ENCODE measurements around the gene CATSPERD.
"Not testable (repeated sequence)": the region's sequence is repeated elsewhere in the genome, so short reads cannot be mapped to it uniquely, and the experiment has no call there.

Gene CATSPERD

GRCh38 chr19:5684694-5685430 is 35.6 kb upstream of the CATSPERD start:
- DNase-seq (ENCODE audit: low spot score) = no peak

DNA sequence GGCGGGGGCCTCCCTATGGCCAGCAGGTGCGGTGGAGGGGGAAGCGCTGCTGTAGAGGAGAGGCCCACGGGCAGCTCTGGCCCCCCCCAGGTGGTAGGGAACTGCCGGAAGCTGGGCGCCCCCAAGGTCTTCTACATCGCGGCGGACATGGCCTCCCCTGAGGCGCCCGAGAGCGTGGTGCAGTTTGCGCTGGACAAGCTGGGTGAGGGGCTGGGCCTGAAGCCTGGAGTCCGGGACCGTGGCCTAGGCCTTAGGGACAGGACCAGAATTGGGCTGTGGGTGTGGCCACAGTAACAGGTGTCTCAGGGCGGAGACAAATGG is 34.2 kb upstream of the CATSPERD start:
- no peak for DNase-seq (ENCODE audit: low spot score)

GRCh38 chr19:5686647-5687359 is 33.6 kb upstream of the CATSPERD start:
- peak; percentile 99 for DNase-seq (ENCODE audit: low spot score)

DNA sequence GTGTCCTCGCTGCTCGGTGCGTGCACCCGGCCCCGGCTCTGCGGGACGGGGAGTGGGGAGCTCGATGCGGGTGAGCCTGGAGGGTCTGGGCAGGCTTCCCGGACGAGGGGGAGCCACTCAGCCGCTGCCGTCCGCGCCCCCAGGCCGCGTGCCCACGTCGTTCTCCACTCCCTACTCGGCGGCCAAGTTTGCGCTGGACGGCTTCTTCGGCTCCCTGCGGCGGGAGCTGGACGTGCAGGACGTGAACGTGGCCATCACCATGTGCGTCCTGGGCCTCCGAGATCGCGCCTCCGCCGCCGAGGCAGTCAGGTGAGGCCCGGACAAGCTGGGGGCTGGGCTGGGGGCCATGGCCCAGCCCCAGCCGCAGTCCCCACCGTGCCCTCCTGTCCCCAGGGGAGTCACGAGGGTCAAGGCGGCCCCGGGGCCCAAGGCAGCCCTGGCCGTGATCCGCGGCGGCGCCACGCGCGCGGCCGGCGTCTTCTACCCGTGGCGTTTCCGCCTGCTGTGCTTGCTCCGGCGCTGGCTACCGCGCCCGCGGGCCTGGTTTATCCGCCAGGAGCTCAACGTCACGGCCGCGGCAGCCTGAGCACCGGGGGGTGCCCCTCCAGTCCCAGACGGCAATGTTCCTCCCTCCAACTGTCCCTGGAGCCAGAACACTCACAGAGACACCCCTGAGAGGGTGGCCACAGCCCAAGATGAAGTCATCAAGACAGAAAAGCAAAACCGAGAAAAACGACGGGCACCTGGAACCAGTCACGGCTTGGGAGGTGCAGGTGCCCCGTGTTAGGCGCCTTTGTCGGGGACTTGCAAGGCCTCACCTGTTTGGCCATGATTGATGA is 32.9 kb upstream of the CATSPERD start:
- no peak for DNase-seq (ENCODE audit: low spot score)

DNA sequence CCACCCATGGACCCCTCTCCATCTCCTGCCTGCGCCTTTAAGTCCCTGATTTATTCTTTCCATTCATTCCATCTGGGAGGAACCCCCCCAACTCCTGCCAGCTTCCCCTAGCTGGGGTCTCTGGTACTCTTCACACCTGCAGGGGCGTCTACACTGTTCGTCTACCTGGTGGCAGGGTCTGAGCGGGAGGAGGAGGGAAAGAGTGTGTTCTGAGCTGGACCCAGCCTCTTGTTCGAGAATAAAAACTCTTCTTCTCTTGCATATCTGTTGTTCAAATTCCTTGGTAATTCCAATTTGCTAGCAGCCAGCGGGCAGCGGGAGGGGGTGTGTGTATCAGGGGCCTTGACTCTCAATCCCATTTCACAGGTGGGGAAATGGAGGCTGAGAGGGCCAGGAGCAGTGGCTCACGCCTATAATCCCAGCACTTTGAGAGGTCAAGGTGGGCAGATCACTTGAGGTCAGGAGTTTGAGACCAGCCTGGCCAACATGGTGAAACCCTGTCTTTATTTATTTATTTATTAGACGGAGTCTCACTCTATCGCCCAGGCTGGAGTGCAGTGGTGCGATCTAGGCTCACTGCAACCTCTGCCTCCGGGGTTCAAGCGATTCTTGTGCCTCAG is 32.1 kb upstream of the CATSPERD start:
- DNase-seq (ENCODE audit: low spot score) = not testable (repeated sequence)

- peak; percentile 99 for DNase-seq (ENCODE audit: low spot score)
These were observed 30.1 kb upstream of the CATSPERD start, which contains the start of gene RPL36 for GRCh38 chr19:5690125-5690954. Gene RPL36 (plus strand): TSS chr19:5690295. CDS start chr19:5690508, 213 bp downstream.

DNA sequence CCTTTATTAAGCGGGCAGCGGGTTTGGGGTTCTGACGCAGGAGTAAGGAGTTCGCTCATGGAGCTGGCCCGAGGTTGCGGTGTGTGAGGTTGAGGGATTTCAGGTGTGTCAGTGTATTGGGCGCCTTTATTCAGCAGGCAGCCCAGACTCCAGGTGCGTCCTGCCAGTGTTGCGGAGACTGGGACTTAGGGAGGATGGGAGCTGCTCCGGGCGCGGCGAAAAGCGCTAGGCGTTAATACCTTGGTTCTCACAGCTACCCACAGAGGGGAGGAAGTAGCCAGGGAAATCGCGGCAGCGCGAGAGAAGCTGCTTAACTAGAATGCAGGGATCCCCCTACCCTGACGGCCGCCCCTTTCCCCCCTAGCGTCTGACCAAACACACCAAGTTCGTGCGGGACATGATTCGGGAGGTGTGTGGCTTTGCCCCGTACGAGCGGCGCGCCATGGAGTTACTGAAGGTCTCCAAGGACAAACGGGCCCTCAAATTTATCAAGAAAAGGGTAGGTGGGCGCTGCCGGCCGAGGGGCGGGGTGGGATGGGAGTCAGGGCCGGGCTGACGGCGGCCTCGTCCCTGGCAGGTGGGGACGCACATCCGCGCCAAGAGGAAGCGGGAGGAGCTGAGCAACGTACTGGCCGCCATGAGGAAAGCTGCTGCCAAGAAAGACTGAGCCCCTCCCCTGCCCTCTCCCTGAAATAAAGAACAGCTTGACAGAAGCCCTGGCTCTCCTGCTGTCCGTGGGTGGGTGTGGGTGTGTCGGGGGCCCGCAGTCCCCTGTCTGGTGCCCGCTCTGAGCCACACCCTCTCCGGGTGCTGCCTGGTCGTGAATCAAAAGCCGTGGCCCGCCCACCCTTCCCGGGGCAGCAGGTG is 29.2 kb upstream of the CATSPERD start:
- DNase-seq (ENCODE audit: low spot score) = peak; percentile 52

DNA sequence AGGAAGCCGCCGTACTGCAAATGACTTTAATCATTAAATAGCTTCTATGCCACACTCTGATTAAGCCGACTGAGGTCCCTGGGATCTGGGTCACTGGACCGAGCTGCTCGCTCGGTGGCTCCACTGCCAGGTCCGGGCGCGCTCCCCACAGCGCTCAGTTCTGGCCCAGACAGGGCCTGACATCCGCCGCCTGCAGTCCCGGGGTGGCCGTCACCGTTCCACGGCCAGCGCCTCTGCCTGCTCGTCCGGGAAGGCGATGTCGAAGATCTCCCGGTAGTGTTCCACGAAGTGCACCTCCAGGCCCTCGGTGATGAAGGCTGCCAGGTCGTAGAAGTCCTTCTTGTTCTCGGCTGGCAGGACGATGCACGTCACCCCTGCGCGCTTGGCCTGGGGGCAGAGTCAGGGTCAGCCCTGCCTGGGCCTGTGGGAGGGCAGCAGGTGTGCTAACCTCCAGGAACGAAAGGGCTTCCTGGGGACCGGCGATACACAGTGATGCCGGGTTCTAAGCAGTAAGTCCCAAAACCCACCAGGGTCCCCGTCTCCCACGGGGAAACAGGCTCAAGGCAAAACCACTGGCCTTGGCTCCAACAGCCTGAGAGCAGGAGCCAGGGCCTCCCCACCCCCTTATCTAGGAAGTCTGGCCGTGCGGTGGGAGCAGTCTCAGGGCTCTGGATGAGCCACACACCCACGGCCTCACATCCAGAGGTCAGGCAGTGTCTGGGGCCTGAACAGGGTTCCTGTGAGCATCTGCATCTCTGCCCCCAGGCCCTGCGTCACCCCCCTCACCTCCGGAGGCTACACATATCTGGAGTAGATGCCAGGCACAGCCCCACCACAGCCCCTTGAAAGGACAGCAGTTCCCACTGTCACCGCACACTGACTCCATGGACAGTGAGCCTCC is 28.4 kb upstream of the CATSPERD start:
- DNase-seq (ENCODE audit: low spot score) = no peak

GRCh38 chr19:5692723-5693194 is 27.7 kb upstream of the CATSPERD start:
- no peak for DNase-seq (ENCODE audit: low spot score)

GRCh38 chr19:5693195-5694166 is 27.0 kb upstream of the CATSPERD start:
- DNase-seq (ENCODE audit: low spot score) = no peak

DNA sequence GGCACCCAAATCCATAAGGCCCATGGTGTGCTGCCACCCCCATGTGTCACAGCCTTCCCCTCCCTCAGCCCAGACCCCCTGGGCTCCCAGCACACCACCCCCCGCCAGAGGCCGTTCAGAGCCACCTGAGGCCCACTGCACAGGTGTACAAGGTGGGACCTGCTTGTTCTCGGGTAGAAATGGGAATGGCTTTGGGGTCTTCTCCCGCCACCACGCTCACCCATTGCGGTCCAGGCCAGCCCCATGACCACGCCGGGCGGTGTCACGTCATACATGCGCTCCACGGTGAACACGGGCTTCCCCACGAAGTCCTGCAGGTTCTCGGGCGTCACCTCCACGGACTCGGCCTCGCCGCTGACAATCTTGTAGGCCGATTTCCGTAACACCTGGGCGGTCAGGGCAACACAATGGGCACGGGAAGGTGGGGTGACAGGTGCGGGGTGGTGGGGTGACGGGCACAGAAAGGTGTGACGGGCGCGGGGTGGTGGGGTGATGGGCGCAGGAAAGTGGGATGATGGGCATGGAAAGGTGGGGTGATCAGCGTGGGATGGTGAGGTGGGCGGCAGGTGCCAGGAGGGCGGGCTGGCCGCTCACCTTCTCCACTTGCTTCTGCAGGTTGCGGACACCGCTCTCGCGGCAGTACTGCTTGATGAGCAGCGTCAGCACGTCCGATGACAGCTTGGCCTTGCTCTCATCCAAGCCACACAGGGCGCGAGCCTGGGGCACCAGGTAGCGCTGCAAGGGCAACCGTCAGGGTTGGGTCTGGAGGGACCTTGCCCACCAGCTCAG is 26.1 kb upstream of the CATSPERD start:
- no peak for DNase-seq (ENCODE audit: low spot score)

DNA sequence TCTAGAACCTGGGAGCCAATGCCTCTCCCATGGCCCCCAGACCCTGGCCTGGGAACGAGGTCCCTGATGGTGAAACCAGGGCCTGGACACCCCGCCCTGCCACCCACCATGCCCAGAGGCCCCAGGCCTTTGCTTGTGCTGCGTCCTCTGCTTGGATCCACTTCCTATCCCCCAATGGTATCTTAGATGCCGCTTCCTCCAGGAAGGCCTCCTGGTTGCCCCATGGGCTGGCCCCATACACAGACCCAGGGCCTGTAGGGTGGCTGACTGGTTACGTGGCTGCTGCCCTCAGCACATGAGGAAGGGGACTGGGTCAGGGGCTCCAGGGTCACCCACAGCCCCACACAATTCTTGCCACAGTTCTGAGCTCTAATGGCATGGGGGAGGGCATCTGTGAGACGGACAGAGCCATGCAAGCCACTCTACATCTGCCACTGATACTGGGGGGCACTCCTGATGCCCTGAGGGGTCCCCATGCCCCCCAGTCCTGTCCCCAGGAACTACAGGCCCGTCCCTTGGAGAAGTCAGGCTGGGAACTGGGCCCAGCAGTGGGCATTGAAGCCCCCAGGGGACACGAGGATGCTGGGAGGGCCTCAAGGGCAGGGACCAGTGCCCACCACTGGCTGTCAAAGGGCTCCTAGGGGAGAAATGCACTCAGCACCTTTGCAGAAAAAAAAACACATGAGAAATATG is 25.3 kb upstream of the CATSPERD start:
- no peak for DNase-seq (ENCODE audit: low spot score)

- DNase-seq (ENCODE audit: low spot score) = no peak
These were observed 24.7 kb upstream of the CATSPERD start for GRCh38 chr19:5695649-5696195.

- DNase-seq (ENCODE audit: low spot score) = no peak
These were observed 24.0 kb upstream of the CATSPERD start for GRCh38 chr19:5696196-5697021.

Measured in AG08396 (cell line).